Activated CD8-positive, alpha-beta memory T cell treated with anti-CD3 and anti-CD28 coated beads, Interleukin-2, amount 10 ng/mL, durations not matched to agents 7 days and 5 days (primary cell): Measurements from ENCODE around the gene LY6G6F. TPM values are rescaled to one million over a fixed set of nuclear protein-coding genes. Genes with fewer than 3 reads are reported as not detected.

ENCODE experiments used
- ATAC-seq: fragments of 150-1000 bp; cut with Tn5 transposase; one replicate; pipeline ENCODE4 v1.10.0; 2021; ENCODE audit warnings: moderate library complexity
- CTCF ChIA-PET: fragments of 350-600 bp; sonication (Branson Sonifier 250); formaldehyde crosslinking; loops from one replicate; lab custom pipeline; 2021; ENCODE audit warnings: antibody characterized with exemption; lab: Charles Lee
- DNase-seq: peaks from one replicate; pipeline ENCODE4 v3.0.0-alpha.2; 2020
- H3K27ac Mint-ChIP-seq: one replicate; pipeline ENCODE4 v1.8.0; 2021; ENCODE audit warnings: mild to moderate bottlenecking, mixed read lengths
- H3K27me3 Mint-ChIP-seq: one replicate; pipeline ENCODE4 v1.8.0; 2021; ENCODE audit warnings: mixed read lengths
- H3K36me3 Mint-ChIP-seq: one replicate; pipeline ENCODE4 v1.8.0; 2021; ENCODE audit warnings: mild to moderate bottlenecking, mixed read lengths
- H3K4me1 Mint-ChIP-seq: one replicate; pipeline ENCODE4 v1.8.0; 2021; ENCODE audit warnings: mixed read lengths
- H3K4me3 Mint-ChIP-seq: one replicate; pipeline ENCODE4 v1.8.0; 2021; ENCODE audit warnings: mild to moderate bottlenecking, moderate library complexity, mixed read lengths
- H3K9me3 Mint-ChIP-seq: one replicate; pipeline ENCODE4 v1.8.0; 2022; ENCODE audit warnings: low read depth, mixed read lengths
- total RNA-seq, 2 experiments: library from RNA; stranded (reverse); gene quantifications; one replicate each; pipeline ENCODE4 v1.2.3, GENCODE V29; 2021

The LY6G6F gene, protein sequence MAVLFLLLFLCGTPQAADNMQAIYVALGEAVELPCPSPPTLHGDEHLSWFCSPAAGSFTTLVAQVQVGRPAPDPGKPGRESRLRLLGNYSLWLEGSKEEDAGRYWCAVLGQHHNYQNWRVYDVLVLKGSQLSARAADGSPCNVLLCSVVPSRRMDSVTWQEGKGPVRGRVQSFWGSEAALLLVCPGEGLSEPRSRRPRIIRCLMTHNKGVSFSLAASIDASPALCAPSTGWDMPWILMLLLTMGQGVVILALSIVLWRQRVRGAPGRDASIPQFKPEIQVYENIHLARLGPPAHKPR
- total RNA-seq: not detected

DNA sequence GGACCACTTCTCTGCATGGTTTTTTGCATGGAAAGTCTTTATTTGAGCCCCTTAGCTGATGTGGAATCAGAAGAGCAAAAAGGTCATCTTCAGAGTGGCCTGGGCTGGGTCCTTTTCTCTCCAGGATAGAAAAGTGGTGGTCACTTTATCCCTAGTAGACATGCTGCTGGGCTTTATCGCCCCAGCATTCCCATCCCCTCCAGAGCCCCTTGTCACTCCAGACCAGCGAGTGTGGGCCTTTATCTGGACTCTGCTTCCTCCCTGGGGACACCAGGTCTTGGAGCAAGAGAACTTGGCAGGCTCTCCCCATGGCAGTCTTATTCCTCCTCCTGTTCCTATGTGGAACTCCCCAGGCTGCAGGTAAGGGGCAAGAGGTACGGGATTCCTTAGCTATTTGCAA lies at the start of gene LY6G6F:
Gene LY6G6F (plus strand): TSS at position 268 of the 400 bp plus-strand sequence. CDS start 41 bp downstream, at position 309.
- ATAC-seq (no peak), DNase-seq (no peak)
- Mint-ChIP-seq H3K4me1 (peaks cover 28% of the 10 kb centered on the region), H3K27ac (no peak within 1 kb of the TSS), H3K9me3 (no peaks in the 10 kb centered on the region), H3K27me3 (no peaks in the 10 kb centered on the region), H3K4me3 (no peak within 1 kb of the TSS), H3K36me3 (no peaks in the 10 kb centered on the region)
- CTCF ChIA-PET: interaction anchor here (0.8 to 1.2 kb wide), 2 partner anchors 32 to 63 kb away, joined by 3 to 6 read pairs; no protein-coding TSS in a partner anchor

DNA sequence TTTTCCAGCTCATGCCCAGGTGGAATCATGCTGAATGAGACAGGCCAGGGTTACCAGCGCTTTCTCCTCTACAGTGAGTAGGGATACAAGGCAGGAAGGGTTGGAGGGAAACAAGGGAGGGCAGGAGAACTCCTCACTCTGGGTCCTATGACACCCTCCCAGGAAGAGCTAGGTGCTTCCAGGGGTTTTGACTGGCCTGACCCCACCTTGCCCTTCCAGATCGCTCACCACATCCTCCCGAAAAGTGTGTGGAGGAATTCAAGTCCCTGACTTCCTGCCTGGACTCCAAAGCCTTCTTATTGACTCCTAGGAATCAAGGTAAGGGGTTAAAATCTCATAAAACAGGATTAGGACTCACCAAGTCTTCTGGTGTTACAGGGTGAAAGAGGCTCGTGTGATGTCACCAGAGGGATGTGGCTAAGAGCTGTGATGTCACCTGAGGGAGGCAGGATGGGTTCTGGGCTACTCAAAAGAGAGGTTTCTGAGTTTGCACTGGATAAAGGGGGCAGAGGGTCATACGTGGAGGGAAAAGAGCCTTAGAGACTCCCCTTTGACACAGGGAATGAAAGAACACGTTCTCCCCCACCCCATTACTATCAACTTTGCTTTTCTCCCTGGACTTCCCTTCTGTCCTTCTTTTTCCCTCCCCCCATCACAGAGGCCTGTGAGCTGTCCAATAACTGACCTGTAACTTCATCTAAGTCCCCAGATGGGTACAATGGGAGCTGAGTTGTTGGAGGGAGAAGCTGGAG lies 49.1 kb upstream of the LY6G6F start:
- ATAC-seq (no peak), DNase-seq (peak; percentile 79)
- Mint-ChIP-seq H3K9me3 (no peaks in the 10 kb centered on the region), H3K36me3 (peaks cover 43% of the 10 kb centered on the region), H3K27me3 (no peaks in the 10 kb centered on the region), H3K27ac (peak overlapping the region; percentile 83), H3K4me3 (peak overlapping the region; percentile 53), H3K4me1 (peaks cover 75% of the 10 kb centered on the region)
- CTCF ChIA-PET: interaction anchor here (0.8 to 1.7 kb wide), 7 partner anchors 27 to 205 kb away, joined by 3 to 9 read pairs (median 3); partner anchors contain the start of gene NEU1

DNA sequence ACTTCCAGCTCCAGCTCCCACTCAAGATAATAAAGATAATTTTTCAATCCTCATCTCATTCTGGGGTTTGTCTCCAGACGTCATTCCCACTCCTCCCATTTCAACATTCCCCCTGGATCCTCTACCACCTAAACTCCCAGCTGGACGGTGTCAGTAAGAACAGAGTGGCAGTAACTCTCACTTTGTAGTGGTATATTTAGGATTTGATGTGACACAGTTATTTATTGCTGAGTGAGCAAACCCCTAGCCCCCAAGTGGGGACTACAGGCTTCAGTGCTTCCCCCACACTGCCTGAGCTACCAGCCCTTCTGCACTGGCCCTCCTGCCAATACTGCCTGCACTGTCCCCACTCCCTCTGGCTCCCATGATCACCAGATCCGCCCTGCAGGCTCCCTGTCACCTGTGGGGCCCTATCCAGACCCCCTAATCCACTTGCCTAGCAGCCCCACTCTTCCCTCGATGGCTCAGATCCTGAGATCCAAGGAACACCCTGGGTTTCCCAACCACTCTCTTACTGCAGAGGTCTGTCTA lies 48.4 kb upstream of the LY6G6F start:
- H3K27me3 Mint-ChIP-seq: no peaks in the 10 kb centered on the region
- CTCF ChIA-PET: interaction anchor here (0.8 to 1.7 kb wide), 5 partner anchors 26 to 172 kb away, joined by 3 to 9 read pairs (median 3); no protein-coding TSS in a partner anchor
- H3K36me3 Mint-ChIP-seq: peaks cover 46% of the 10 kb centered on the region
- H3K4me1 Mint-ChIP-seq: peaks cover 78% of the 10 kb centered on the region
- peak overlapping the region; percentile 83 for H3K27ac Mint-ChIP-seq
- peak overlapping the region; percentile 42 for H3K4me3 Mint-ChIP-seq
- no peaks in the 10 kb centered on the region for H3K9me3 Mint-ChIP-seq
- ATAC-seq: no peak
- no peak for DNase-seq

DNA sequence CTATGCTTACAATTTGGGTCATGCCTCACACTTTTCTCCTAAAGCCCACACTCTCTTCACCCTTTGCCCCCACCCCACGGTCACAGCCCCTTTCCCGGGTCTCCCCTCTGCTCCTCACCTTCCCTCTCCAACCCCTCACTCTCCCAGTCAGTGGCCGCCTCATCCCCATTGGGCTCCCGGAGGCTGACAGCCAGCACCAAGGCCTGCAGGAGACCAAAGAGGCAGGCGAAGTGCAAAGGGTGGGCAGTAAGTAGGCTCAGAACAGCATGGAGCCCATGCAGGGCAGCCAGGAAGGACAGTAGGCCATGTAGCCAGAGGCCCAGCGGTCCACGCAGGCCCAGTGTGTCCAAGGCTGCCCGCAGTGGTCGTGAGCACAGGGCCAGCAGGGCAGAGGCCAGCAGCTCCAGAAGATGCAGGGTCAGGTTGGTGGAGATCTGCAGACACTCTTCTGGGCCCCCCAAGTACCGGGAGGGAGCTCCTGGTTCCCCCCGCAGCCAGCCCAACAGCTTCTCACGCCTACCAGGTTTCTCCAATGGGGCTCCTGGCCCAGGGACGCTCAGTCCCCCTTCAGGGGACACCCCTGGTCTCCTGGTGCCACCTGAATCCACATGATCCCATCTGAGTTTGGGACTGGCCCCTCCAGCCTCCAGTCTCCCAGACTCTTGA lies 47.5 kb upstream of the LY6G6F start:
- ATAC-seq (no peak), DNase-seq (no peak)
- Mint-ChIP-seq H3K27me3 (no peaks in the 10 kb centered on the region), H3K9me3 (no peaks in the 10 kb centered on the region), H3K27ac (peak overlapping the region; percentile 96), H3K4me1 (peaks cover 83% of the 10 kb centered on the region), H3K4me3 (peak overlapping the region; percentile 99), H3K36me3 (peaks cover 55% of the 10 kb centered on the region)
- CTCF ChIA-PET: interaction anchor here (0.8 to 1.5 kb wide), 4 partner anchors 42 to 133 kb away, joined by 3 to 4 read pairs (median 3); no protein-coding TSS in a partner anchor

DNA sequence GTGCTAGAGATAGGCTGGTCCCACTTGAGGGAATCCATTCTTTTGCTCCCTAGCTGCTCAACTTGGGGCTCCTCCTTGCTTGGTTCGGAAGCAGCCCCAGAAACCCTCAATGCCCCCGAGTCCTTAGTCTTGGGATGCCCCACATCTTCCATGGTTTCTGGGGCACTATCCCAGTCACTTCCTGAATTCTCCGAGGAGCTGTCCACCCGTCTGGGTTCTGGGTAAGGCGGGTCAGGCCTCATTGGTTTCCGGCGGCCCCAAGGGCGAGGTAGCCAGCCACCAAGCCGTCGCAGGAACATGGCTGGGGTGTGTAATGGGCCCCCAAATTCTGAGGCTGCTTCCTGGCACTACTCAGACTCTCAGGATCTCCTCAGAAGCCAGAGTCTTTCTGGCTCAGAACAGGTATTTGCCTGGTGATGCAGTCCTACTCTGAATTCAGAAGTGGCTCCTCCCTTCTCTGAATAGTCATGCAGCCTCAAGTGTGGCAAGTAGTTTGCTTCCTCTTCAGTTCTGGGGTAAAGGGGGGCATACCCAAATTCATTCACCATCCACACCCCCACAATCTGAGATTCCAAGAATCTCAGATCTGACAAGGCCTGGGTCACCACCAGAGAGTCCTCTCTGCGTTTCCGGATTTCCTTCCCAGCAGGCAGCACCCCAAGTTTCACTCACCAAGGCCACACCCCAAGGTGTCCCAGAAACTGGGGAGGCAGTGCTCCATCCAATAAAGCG lies 46.9 kb upstream of the LY6G6F start:
- H3K9me3 Mint-ChIP-seq: no peaks in the 10 kb centered on the region
- CTCF ChIA-PET: interaction anchor here (1.0 to 1.5 kb wide), 9 partner anchors 8 to 132 kb away, joined by 3 to 8 read pairs (median 4); partner anchors contain the start of genes BAG6 and MSH5
- H3K27me3 Mint-ChIP-seq: no peaks in the 10 kb centered on the region
- H3K4me3 Mint-ChIP-seq: peak overlapping the region; percentile 99
- ATAC-seq (peak; percentile 48), DNase-seq (peak; percentile 77)
- peaks cover 61% of the 10 kb centered on the region for H3K36me3 Mint-ChIP-seq
- peaks cover 81% of the 10 kb centered on the region for H3K4me1 Mint-ChIP-seq
- H3K27ac Mint-ChIP-seq: peak overlapping the region; percentile 96

DNA sequence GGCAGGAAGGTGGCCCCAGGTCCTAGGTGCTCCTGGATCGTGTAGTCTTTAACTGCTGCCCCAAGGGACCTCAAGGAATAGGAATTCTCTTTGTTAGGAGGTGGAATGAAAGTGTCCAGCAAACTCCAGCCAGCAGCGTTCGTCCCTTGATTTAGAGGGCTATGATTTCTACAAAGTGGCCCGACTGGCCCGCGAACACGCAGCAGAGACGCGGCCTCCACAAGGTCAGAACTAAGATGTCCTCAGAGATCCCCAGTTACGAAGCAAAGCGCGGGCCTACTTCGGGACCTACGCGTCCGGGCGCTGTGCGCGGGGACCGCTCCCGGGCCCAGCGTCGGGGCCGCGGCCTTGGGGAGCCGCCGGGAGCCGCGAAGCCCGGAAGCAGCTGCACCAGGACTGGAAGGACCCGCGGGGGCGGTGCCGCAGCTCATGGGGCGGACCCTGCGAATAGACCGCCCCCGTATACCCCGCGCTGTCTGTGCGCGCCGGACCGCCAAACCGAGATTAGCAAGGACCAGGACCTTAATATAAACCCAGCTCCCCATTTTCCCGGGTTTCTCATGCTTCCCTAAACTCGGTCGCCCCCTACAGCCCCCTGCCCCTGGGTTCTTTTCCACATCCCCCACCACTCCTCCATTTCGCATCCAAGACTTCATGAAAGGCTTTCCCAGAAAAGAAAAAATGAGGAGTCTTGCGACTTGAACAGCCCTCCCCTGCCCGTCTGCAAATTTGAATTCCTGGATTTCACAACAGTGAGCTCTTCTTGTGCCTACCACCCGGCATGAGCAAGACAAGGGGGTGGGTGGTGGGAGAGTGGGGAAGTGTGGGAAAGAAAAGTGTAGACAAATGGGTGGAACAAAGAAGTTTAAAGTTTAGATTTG lies 46.0 kb upstream of the LY6G6F start, which contains the start of gene C6orf47:
Gene C6orf47 (minus strand): TSS at position 398 of the 881 bp plus-strand sequence. CDS start 831 bp downstream, outside the sequence.
- peak within 1 kb of the TSS; percentile 99 for H3K4me3 Mint-ChIP-seq
- H3K9me3 Mint-ChIP-seq: no peaks in the 10 kb centered on the region
- peak; percentile 88 for DNase-seq

DNA sequence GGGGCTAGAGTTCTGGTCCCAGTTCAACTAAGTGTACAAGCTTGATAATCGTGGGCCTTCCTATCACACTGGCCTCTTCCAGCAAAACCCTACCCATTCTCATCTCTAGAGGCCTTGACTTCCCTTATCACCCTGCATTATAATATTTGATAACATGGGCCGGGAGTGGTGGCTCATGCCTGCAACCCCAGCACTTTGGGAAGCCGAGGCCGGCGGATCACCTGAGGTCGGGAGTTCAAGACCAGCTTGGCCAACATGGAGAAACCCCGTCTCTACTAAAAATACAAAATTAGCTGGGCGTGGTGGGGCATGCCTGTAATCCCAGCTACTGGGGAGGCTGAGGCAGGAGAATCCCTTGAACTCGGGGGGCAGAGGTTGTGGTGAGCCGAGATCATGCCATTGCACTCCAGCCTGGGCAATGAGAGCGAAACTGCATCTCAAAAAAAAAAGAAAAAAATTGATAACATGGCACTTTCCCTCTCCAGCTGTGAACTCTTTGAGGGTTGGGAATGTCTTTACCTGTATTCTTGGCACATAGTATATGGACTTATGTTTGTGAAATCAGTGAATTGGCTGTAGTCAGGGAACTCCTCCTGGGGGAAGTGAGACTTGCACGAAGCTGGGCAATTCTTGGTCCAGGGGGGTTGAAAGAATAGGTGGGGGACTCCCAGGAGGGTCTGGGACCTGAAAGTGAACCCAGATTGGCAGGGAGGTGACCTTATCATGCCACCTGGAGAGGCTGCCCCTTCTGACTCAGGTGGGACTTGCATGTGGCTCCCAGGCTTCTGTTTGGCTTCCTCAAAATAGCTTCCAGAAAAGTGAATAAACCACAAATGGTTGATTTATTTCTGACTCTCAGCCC lies 45.2 kb upstream of the LY6G6F start:
- Mint-ChIP-seq H3K27me3 (no peaks in the 10 kb centered on the region), H3K9me3 (no peaks in the 10 kb centered on the region), H3K4me1 (peaks cover 73% of the 10 kb centered on the region), H3K4me3 (peak overlapping the region; percentile 99), H3K36me3 (peaks cover 59% of the 10 kb centered on the region), H3K27ac (peak overlapping the region; percentile 96)
- CTCF ChIA-PET: interaction anchor here (0.6 to 4.1 kb wide), 9 partner anchors 8 to 1194 kb away, joined by 3 to 39 read pairs (median 6); partner anchors contain the start of genes APOM, BAG6 and MSH5
- DNase-seq (no peak), ATAC-seq (no peak)

More for the DNA sequence above, 46.0 kb upstream of the LY6G6F start, which contains the start of gene C6orf47:
- H3K27ac Mint-ChIP-seq: peak within 1 kb of the TSS; percentile 96
- CTCF ChIA-PET: interaction anchor here (1.0 to 2.2 kb wide), 9 partner anchors 9 to 131 kb away, joined by 3 to 8 read pairs (median 4); partner anchors contain the start of genes BAG6 and MSH5
- H3K4me1 Mint-ChIP-seq: peaks cover 75% of the 10 kb centered on the region
- H3K27me3 Mint-ChIP-seq: no peaks in the 10 kb centered on the region
- peak; percentile 74 for ATAC-seq
- H3K36me3 Mint-ChIP-seq: peaks cover 60% of the 10 kb centered on the region

DNA sequence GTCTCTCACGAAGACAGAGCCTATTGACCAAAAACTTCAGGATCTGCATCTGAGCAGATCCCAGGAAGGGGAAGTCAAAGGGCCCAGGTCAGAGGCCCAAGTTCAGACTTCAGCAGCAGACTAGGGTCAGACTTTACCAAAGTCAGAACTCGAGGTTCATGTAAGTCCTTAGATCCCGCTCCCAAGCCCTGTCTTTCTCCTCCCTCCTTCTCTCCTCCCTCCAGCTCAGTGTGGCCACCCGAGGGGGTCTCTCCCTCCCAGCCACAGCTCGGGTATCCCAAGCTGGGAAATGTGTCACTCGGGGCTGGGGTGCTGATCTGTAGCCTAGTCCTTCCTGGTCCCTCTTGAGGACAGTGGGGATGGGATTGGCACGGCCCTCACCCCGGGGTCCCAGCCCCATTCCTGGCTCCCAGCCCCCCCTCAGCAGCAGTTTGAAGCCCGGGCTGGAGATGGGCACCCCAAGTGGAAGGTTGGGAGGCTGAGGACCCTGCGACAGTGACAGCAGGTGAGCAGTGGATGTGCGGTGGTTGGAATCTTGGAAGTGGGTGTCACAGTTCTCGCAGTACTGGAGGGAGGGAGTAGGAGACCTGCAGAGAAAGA lies 44.4 kb upstream of the LY6G6F start:
- no peak for DNase-seq
- no peaks in the 10 kb centered on the region for H3K27me3 Mint-ChIP-seq
- H3K27ac Mint-ChIP-seq: peak overlapping the region; percentile 57
- H3K4me3 Mint-ChIP-seq: peak overlapping the region; percentile 22
- peaks cover 76% of the 10 kb centered on the region for H3K4me1 Mint-ChIP-seq
- CTCF ChIA-PET: interaction anchor here (0.6 to 4.1 kb wide), 6 partner anchors 9 to 1195 kb away, joined by 3 to 39 read pairs (median 6); partner anchors contain the start of genes APOM and BAG6
- ATAC-seq: no peak
- peaks cover 60% of the 10 kb centered on the region for H3K36me3 Mint-ChIP-seq
- H3K9me3 Mint-ChIP-seq: no peaks in the 10 kb centered on the region

DNA sequence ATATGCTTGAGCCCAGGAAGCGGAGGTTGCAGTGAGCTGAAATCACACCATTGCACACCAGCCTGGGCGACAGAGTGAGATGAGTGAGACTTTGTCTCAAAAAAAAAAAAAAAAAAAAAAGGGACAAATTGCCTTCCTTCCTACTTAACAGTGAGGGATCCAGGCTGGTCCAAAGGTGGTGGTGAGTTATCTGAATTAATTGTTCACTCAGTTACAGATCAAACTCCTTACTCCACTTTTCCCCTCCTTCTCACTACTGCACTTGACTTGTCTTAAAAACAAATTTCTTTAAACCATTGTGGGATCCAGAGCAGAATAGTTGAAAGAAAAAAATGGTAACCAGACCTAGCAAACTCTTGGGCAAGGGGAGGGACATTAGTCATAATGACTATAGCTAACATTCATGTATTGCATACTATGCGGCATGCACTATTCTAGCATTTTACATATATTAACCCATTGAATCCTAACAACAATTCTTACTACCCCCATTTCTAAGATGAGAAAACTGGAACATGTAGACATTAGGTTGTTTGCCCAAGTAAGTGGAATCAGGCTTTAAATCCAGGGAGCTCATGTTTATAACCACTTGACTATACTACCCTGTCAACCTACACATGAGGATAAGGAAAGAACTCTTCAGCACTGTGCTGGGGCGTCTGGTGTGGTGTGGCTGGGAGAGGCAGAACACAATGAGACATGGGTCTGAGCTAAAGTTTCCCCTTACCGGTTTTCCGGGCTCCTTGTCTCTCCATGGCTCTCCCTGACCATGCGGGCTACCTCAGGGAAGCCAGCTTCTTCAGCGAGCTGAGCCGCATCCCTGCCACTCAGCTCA lies 43.3 kb upstream of the LY6G6F start:
- Mint-ChIP-seq H3K36me3 (peaks cover 61% of the 10 kb centered on the region), H3K4me1 (peaks cover 75% of the 10 kb centered on the region), H3K4me3 (peak overlapping the region; percentile 90), H3K27me3 (no peaks in the 10 kb centered on the region), H3K9me3 (no peaks in the 10 kb centered on the region), H3K27ac (peak overlapping the region; percentile 95)
- no peak for ATAC-seq
- no peak for DNase-seq
- CTCF ChIA-PET: interaction anchor here (0.6 to 4.1 kb wide), 5 partner anchors 10 to 167 kb away, joined by 4 to 39 read pairs (median 11); partner anchors contain the start of genes APOM, BAG6, LSM2 and MSH5
